T-cell (primary cell): Measurements from ENCODE around the gene CLIC4. TPM values are rescaled to one million over a fixed set of nuclear protein-coding genes. Genes with fewer than 3 reads are reported as not detected.
"Not testable (repeated sequence)": the region's sequence is repeated elsewhere in the genome, so short reads cannot be mapped to it uniquely, and the experiment has no call there.

Experiments used
- ATAC-seq, 4 experiments: fragments of 200-7000 bp in 3 of 4; fragments of 150-1000 bp in 1 of 4; cut with Tn5 transposase; replicated peaks in 1 of 4; 1 replicate in 3 of 4; 2 replicates in 1 of 4; pipeline ENCODE4 v1.10.0; 2021; ENCODE audit warnings: moderate library complexity in 3 of 4, mild to moderate bottlenecking in 2 of 4, moderate number of reproducible peaks in 1 of 4
- CTCF ChIA-PET, 2 donors: fragments of 300-600 bp; sonication (Branson Sonifier 250); formaldehyde crosslinking; loops; one replicate each; lab custom pipeline; 2022; ENCODE audit warnings: antibody characterized with exemption in 2 of 2; lab: Charles Lee
- POLR2A ChIA-PET, 2 donors: fragments of 300-600 bp; sonication (Branson Sonifier 250); formaldehyde crosslinking; loops; one replicate each; lab custom pipeline; 2022; ENCODE audit warnings: antibody characterized with exemption in 2 of 2; lab: Charles Lee
- DNase-seq, 35 experiments: peaks; one replicate each; pipeline versions ENCODE4 v3.0.0 to v3.0.0-alpha.2; 2013 to 2023
- H3K27ac ChIP-seq: one replicate; pipeline ENCODE4 v1.5.1; 2013; ENCODE audit warnings: low read length
- H3K27me3 ChIP-seq, 2 experiments: replicated peaks in 1 of 2; 1 replicate in 1 of 2; 2 replicates in 1 of 2; pipeline versions ENCODE4 v1.6.1 to v1.7.0; 2013; ENCODE audit warnings: low read length in 1 of 2, mixed read lengths in 1 of 2; ENCODE audit not compliant: control insufficient read depth in 2 of 2, insufficient read depth in 2 of 2; ENCODE audit errors: extremely low read depth in 1 of 2
- H3K36me3 ChIP-seq, 2 donors: 1 replicate in 1 of 2; 2 replicates in 1 of 2; pipeline versions ENCODE4 v1.6.1 to v1.7.0; 2013; ENCODE audit warnings: low read length in 1 of 2; ENCODE audit not compliant: control insufficient read depth in 2 of 2, insufficient read depth in 1 of 2; ENCODE audit errors: extremely low read depth in 1 of 2
- H3K4me1 ChIP-seq, 2 experiments: 1 replicate in 1 of 2; 2 replicates in 1 of 2; pipeline versions ENCODE4 v1.6.1 to v1.7.0; 2013; ENCODE audit warnings: low read length in 2 of 2, mixed read lengths in 1 of 2; ENCODE audit not compliant: insufficient read depth in 2 of 2, control insufficient read depth in 1 of 2; ENCODE audit errors: extremely low read depth in 1 of 2
- H3K4me3 ChIP-seq, 2 donors: 1 replicate in 1 of 2; 2 replicates in 1 of 2; pipeline versions ENCODE4 v1.5.1 to v1.7.0; 2013; ENCODE audit warnings: mild to moderate bottlenecking in 2 of 2, low read length in 1 of 2, moderate library complexity in 1 of 2; ENCODE audit not compliant: control insufficient read depth in 1 of 2; ENCODE audit errors: extremely low read depth in 1 of 2
- H3K9me3 ChIP-seq: 2 replicates; pipeline ENCODE4 v1.7.0; 2013
- H3K27ac Mint-ChIP-seq, 2 donors: one replicate each; pipeline ENCODE4 v1.8.0; 2020 to 2021; ENCODE audit warnings: mild to moderate bottlenecking in 2 of 2, mixed read lengths in 2 of 2
- H3K27me3 Mint-ChIP-seq, 2 donors: one replicate each; pipeline ENCODE4 v1.8.0; 2021 to 2022; ENCODE audit warnings: mixed read lengths in 2 of 2
- H3K36me3 Mint-ChIP-seq: one replicate; pipeline ENCODE4 v1.8.0; 2021; ENCODE audit warnings: mixed read lengths
- H3K4me1 Mint-ChIP-seq, 3 donors: one replicate each; pipeline ENCODE4 v1.8.0; 2020 to 2022; ENCODE audit warnings: mixed read lengths in 3 of 3, mild to moderate bottlenecking in 1 of 3
- H3K4me3 Mint-ChIP-seq, 3 donors: one replicate each; pipeline ENCODE4 v1.8.0; 2020 to 2022; ENCODE audit warnings: mild to moderate bottlenecking in 3 of 3, mixed read lengths in 3 of 3, moderate library complexity in 3 of 3
- H3K9me3 Mint-ChIP-seq, 3 donors: one replicate each; pipeline ENCODE4 v1.8.0; 2020 to 2022; ENCODE audit warnings: mixed read lengths in 3 of 3
- WGBS: methylation state at CpG from one replicate; pipeline ENCODE4 v1.1.5; 2013; ENCODE audit warnings: missing lambda C conversion rate; ENCODE audit not compliant: insufficient coverage; 5-methylcytosine and 5-hydroxymethylcytosine counted together
- total RNA-seq, 35 experiments: library from RNA in 6 of 35; stranded (reverse) in 6 of 35; fragments of 120-200 nt in 1 of 35; gene quantifications; one replicate each; pipeline versions ENCODE4 v1.2.1 to v1.2.4 and lab custom pipeline; 2013 to 2026

Gene CLIC4
- total RNA-seq, 5 donors from 2014 or later (not counting 1 experiment from before 2014, with no cell fraction given) = 0.75 to 9.1 (median 5.5) TPM

GRCh38 chr1:24722073-24723035 lies 22.9 kb upstream of the CLIC4 start:
- not testable (repeated sequence) for H3K27me3 Mint-ChIP-seq, H3K9me3 ChIP-seq, H3K9me3 Mint-ChIP-seq, H3K4me1 ChIP-seq, H3K36me3 Mint-ChIP-seq, H3K27me3 ChIP-seq, H3K27ac ChIP-seq, H3K36me3 ChIP-seq
- ChIA-PET CTCF (interaction anchor here (0.6 to 1.0 kb wide), 5 partner anchors 12 to 129 kb away, joined by 3 to 6 read pairs (median 3); partner anchors contain the start of gene CLIC4 (in 1 of the 2)), POLR2A (interaction anchor here in 1 of 2 donors (0.6 kb wide), 1 partner anchor 13 kb away, joined by 4 read pairs; no protein-coding TSS in a partner anchor)
- DNase-seq (peak in 6 of 35 experiments; percentile 12 to 33 (median 19)), ATAC-seq (peak in 3 of 4 experiments; percentile 37 to 57 (median 48))
- Mint-ChIP-seq H3K4me1 (peaks cover 5 to 12% (median 7%) of the 10 kb centered on the region in 3 donors), H3K27ac (peak overlapping the region; percentile 39 to 57), H3K4me3 (peak overlapping the region; percentile 74 to 80 (median 75))
- 51% methylated on average over 12 of the region's 21 CpGs for WGBS
- peak overlapping the region; percentile 42 to 62 for H3K4me3 ChIP-seq

- 85% methylated on average over 3 of the region's 13 CpGs for WGBS
- H3K27me3 ChIP-seq = peaks cover 0 to 13% of the 10 kb centered on the region in 2 experiments
- no peaks in the 10 kb centered on the region for H3K9me3 ChIP-seq
- H3K4me1 ChIP-seq = peaks cover 0 to 9% of the 10 kb centered on the region in 2 experiments
- ATAC-seq (no peak), DNase-seq (no peak)
- peaks cover 0 to 3% of the 10 kb centered on the region in 2 donors for H3K27me3 Mint-ChIP-seq
- peaks cover 8 to 15% (median 9%) of the 10 kb centered on the region in 3 donors for H3K4me1 Mint-ChIP-seq
- H3K9me3 Mint-ChIP-seq = no peaks in the 10 kb centered on the region
- POLR2A ChIA-PET = no interaction called here
- no peaks in the 10 kb centered on the region for H3K36me3 ChIP-seq
- no peak overlapping the region for H3K27ac Mint-ChIP-seq
- H3K4me3 ChIP-seq = no peak overlapping the region
- H3K27ac ChIP-seq = no peak overlapping the region
- CTCF ChIA-PET = no interaction called here
- H3K4me3 Mint-ChIP-seq = no peak overlapping the region
- H3K36me3 Mint-ChIP-seq = no peaks in the 10 kb centered on the region
Observed at GRCh38 chr1:24724345-24725208, 20.7 kb upstream of the CLIC4 start.

- no peak for DNase-seq
- POLR2A ChIA-PET = no interaction called here
- 100% methylated on average over 3 of the region's 5 CpGs for WGBS
Observed at GRCh38 chr1:24725209-24725651, 20.0 kb upstream of the CLIC4 start.

GRCh38 chr1:24726741-24727140 lies 18.5 kb upstream of the CLIC4 start:
- Histone ChIP-seq H3K4me3 (no peak overlapping the region), H3K27ac (no peak overlapping the region), H3K36me3 (no peaks in the 10 kb centered on the region), H3K4me1 (peaks cover 0 to 9% of the 10 kb centered on the region in 2 experiments), H3K27me3 (peaks cover 0 to 5% of the 10 kb centered on the region in 2 experiments), H3K9me3 (no peaks in the 10 kb centered on the region)
- ATAC-seq (no peak), DNase-seq (no peak)
- Mint-ChIP-seq H3K4me3 (no peak overlapping the region), H3K27me3 (peaks cover 0 to 3% of the 10 kb centered on the region in 2 donors), H3K36me3 (no peaks in the 10 kb centered on the region), H3K27ac (no peak overlapping the region), H3K9me3 (no peaks in the 10 kb centered on the region), H3K4me1 (peaks cover 8 to 15% (median 9%) of the 10 kb centered on the region in 3 donors)
- POLR2A ChIA-PET = no interaction called here
- CTCF ChIA-PET = no interaction called here
- 72% methylated on average over 2 of the region's 4 CpGs for WGBS

More at GRCh38 chr1:24725209-24725651, 20.0 kb upstream of the CLIC4 start:
- peaks cover 8 to 15% (median 9%) of the 10 kb centered on the region in 3 donors for H3K4me1 Mint-ChIP-seq
- Histone ChIP-seq H3K4me3 (no peak overlapping the region), H3K9me3 (no peaks in the 10 kb centered on the region), H3K4me1 (peaks cover 0 to 9% of the 10 kb centered on the region in 2 experiments), H3K36me3 (no peaks in the 10 kb centered on the region), H3K27me3 (peaks cover 0 to 6% of the 10 kb centered on the region in 2 experiments), H3K27ac (no peak overlapping the region)
- no peak overlapping the region for H3K27ac Mint-ChIP-seq
- peaks cover 0 to 3% of the 10 kb centered on the region in 2 donors for H3K27me3 Mint-ChIP-seq
- CTCF ChIA-PET = no interaction called here
- H3K36me3 Mint-ChIP-seq = no peaks in the 10 kb centered on the region
- H3K4me3 Mint-ChIP-seq = no peak overlapping the region
- H3K9me3 Mint-ChIP-seq = no peaks in the 10 kb centered on the region
- no peak for ATAC-seq

GRCh38 chr1:24727501-24728216 lies 17.6 kb upstream of the CLIC4 start:
- no peaks in the 10 kb centered on the region for H3K9me3 Mint-ChIP-seq
- no peak overlapping the region for H3K4me3 Mint-ChIP-seq
- no peak overlapping the region for H3K4me3 ChIP-seq
- no peaks in the 10 kb centered on the region for H3K36me3 Mint-ChIP-seq
- no peaks in the 10 kb centered on the region for H3K9me3 ChIP-seq
- peaks cover 0 to 4% of the 10 kb centered on the region in 2 experiments for H3K4me1 ChIP-seq
- DNase-seq (peak in 1 of 35 experiments; percentile 34), ATAC-seq (peak in 1 of 4 experiments; percentile 20)
- ChIA-PET CTCF (no interaction called here), POLR2A (no interaction called here)
- peaks cover 0 to 5% of the 10 kb centered on the region in 2 experiments for H3K27me3 ChIP-seq
- no peak overlapping the region for H3K27ac ChIP-seq
- H3K27ac Mint-ChIP-seq = no peak overlapping the region
- H3K36me3 ChIP-seq = no peaks in the 10 kb centered on the region
- 60% methylated on average over 5 of the region's 9 CpGs for WGBS
- H3K27me3 Mint-ChIP-seq = peaks cover 0 to 3% of the 10 kb centered on the region in 2 donors
- peaks cover 4 to 10% (median 9%) of the 10 kb centered on the region in 3 donors for H3K4me1 Mint-ChIP-seq
